Osteocyte (in vitro differentiated cells): ENCODE measurements around the gene KLHL14. TPM values are rescaled to one million over a fixed set of nuclear protein-coding genes. Genes with fewer than 3 reads are reported as not detected.

ENCODE experiments used
- DNase-seq: peaks from one replicate; pipeline ENCODE4 v3.0.0; 2021; ENCODE audit warnings: mixed read lengths; ENCODE audit not compliant: unreplicated experiment; ENCODE audit errors: extremely low spot score
- H3K27ac Mint-ChIP-seq: one replicate; pipeline ENCODE4 v1.8.0; 2021; ENCODE audit warnings: mild to moderate bottlenecking, mixed read lengths; ENCODE audit not compliant: unreplicated experiment
- H3K27me3 Mint-ChIP-seq: one replicate; pipeline ENCODE4 v1.8.0; 2021; ENCODE audit warnings: mixed read lengths; ENCODE audit not compliant: unreplicated experiment
- H3K36me3 Mint-ChIP-seq: one replicate; pipeline ENCODE4 v1.8.0; 2021; ENCODE audit warnings: mixed read lengths; ENCODE audit not compliant: unreplicated experiment
- H3K4me1 Mint-ChIP-seq: one replicate; pipeline ENCODE4 v1.8.0; 2021; ENCODE audit warnings: mixed read lengths; ENCODE audit not compliant: unreplicated experiment
- H3K4me3 Mint-ChIP-seq: one replicate; pipeline ENCODE4 v1.8.0; 2021; ENCODE audit warnings: mild to moderate bottlenecking, moderate library complexity, mixed read lengths; ENCODE audit not compliant: unreplicated experiment
- H3K9me3 Mint-ChIP-seq: one replicate; pipeline ENCODE4 v1.8.0; 2021; ENCODE audit warnings: mixed read lengths; ENCODE audit not compliant: unreplicated experiment
- total RNA-seq: library from RNA; stranded (reverse); gene quantifications from 2 replicates; pipeline ENCODE4 v1.2.1, GENCODE V29; 2021
- TF ChIP-seq, protein P1 (sequence below): fragments of 200-600 bp; sonication (generic); IDR thresholded peaks from 2 replicates; pipeline ENCODE4 v1.5.0; 2021; ENCODE audit warnings: antibody characterized with exemption, mild to moderate bottlenecking, moderate library complexity

Gene KLHL14
- total RNA-seq, 1 donor from 2014 or later: not detected

DNA sequence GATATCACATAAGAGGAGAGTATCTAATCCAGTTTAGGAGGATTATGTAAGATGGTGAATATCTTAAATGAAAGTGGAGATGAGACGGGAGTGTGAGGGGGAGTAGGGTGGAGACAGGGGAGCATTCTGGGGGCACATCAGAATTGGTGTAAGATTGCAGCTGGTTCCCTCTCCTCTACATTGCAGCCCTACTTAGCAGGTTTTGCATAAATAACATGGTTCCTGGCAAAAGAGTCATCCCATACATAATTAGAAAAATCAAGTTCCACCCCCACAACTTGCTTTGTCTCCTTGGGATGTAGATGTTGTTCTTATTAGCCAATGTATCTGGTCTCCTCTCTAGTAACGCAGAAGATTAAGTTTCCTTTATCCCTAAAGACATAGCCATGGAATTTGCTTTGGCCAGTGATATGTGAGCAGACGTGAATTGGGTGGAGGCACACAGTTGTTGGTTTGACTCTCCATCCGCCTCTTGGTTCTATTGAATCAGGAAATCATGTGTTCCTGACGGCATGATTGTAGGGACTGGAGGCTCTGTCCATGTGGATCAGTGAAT is 137.9 kb downstream of the KLHL14 start:
- no peak for DNase-seq
- no peak overlapping the region for H3K4me3 Mint-ChIP-seq
- no peaks in the 10 kb centered on the region for H3K9me3 Mint-ChIP-seq
- no peaks in the 10 kb centered on the region for H3K27me3 Mint-ChIP-seq
- TF ChIP-seq, protein P1, sequence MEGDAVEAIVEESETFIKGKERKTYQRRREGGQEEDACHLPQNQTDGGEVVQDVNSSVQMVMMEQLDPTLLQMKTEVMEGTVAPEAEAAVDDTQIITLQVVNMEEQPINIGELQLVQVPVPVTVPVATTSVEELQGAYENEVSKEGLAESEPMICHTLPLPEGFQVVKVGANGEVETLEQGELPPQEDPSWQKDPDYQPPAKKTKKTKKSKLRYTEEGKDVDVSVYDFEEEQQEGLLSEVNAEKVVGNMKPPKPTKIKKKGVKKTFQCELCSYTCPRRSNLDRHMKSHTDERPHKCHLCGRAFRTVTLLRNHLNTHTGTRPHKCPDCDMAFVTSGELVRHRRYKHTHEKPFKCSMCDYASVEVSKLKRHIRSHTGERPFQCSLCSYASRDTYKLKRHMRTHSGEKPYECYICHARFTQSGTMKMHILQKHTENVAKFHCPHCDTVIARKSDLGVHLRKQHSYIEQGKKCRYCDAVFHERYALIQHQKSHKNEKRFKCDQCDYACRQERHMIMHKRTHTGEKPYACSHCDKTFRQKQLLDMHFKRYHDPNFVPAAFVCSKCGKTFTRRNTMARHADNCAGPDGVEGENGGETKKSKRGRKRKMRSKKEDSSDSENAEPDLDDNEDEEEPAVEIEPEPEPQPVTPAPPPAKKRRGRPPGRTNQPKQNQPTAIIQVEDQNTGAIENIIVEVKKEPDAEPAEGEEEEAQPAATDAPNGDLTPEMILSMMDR: no peak
- no peak overlapping the region for H3K27ac Mint-ChIP-seq
- no peaks in the 10 kb centered on the region for H3K36me3 Mint-ChIP-seq
- H3K4me1 Mint-ChIP-seq: no peaks in the 10 kb centered on the region

DNA sequence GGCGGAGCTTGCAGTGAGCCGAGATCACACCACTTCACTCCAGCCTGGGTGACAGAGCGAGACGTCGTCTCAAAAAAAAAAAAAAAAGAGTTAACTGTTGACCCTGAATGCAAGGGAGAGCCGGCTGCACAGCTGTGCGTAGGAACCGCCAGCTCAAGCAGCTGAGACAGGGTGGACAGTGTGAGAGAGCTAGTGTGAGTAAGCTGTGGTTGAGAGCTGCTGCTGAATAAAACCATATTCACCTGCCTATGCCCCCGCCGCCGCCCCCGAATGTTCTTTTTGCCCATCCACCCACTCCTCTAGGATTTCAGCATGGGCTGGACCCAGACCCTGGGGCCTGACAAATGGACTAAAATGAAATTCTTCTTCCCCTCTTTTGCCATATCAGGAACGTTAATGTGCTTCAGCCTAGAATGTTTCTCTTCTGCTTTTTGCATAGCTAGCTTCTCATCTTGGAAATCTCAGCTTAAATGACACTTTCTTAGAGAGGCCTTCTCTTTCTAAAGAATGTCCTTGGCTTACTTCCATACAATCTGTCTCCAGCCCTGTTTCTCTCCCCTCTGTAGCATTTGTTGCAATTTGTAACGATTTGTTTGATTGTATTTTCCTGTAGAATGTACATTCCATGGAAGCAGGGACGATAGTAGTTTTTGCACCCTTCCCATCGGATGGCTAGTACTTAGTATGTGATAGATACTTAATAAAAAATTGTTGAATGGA is 142.7 kb downstream of the KLHL14 start:
- no peaks in the 10 kb centered on the region for H3K4me1 Mint-ChIP-seq
- H3K9me3 Mint-ChIP-seq: peaks cover 8% of the 10 kb centered on the region
- no peak overlapping the region for H3K27ac Mint-ChIP-seq
- H3K36me3 Mint-ChIP-seq: no peaks in the 10 kb centered on the region
- no peak for DNase-seq
- no peak overlapping the region for H3K4me3 Mint-ChIP-seq
- H3K27me3 Mint-ChIP-seq: peaks cover 2% of the 10 kb centered on the region
- TF ChIP-seq, protein P1: no peak

- Mint-ChIP-seq H3K9me3 (peaks cover 8% of the 10 kb centered on the region), H3K27ac (no peak overlapping the region)
- no peak for DNase-seq
These were observed 143.5 kb downstream of the KLHL14 start for GRCh38 chr18:32629292-32629691.

DNA sequence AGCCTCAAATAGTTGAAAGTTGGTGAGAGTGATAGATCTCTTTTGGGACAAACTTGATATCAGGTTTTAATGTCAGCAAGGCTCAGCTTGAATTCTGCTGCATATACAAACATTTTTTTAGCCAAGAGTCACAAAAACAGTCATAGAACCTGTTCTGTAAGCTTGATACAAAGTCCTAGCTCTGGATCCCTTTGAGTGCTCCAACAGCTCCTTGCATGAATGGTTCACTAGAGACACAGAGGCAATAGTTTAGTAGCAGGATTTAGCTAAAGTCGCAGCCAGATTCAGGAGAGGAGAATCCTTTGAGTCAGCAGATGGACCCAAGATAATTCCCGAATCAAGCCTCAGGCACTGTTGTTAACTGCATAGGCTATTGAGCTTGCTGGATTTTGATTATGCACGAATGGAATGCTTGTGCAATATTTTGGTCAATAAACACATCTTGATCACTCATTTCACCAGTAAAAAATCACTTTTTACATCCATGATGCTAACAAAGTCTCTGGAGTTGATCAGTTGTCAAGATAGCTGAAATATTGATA is 148.6 kb downstream of the KLHL14 start:
- H3K27ac Mint-ChIP-seq: no peak overlapping the region
- H3K27me3 Mint-ChIP-seq: peaks cover 2% of the 10 kb centered on the region
- DNase-seq: no peak
- no peaks in the 10 kb centered on the region for H3K4me1 Mint-ChIP-seq
- no peak overlapping the region for H3K4me3 Mint-ChIP-seq
- peaks cover 5% of the 10 kb centered on the region for H3K9me3 Mint-ChIP-seq
- TF ChIP-seq, protein P1: no peak
- H3K36me3 Mint-ChIP-seq: no peaks in the 10 kb centered on the region

More at GRCh38 chr18:32629292-32629691, 143.5 kb downstream of the KLHL14 start:
- no peaks in the 10 kb centered on the region for H3K36me3 Mint-ChIP-seq
- no peaks in the 10 kb centered on the region for H3K4me1 Mint-ChIP-seq
- peaks cover 2% of the 10 kb centered on the region for H3K27me3 Mint-ChIP-seq
- TF ChIP-seq, protein P1: no peak
- H3K4me3 Mint-ChIP-seq: no peak overlapping the region

DNA sequence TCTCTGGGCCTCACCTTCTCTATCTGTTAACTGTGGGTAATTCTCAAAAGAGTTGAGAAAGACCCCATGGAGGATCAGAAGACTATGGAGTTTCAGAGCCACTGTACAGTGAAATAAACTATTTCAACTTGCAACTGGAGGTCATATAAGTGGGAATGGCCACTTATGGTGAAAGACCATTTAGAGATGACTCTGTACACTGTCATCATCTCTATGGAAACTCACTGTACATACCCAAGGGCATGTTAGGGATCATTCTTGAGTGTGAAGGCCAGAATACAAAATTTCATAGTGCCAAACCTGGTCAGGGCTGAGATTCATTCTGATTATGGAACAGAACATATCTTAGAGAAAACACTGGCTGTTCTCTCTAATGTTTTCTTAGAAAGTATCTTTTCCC is 149.3 kb downstream of the KLHL14 start:
- Mint-ChIP-seq H3K9me3 (no peaks in the 10 kb centered on the region), H3K4me1 (no peaks in the 10 kb centered on the region), H3K4me3 (no peak overlapping the region), H3K27me3 (peaks cover 2% of the 10 kb centered on the region), H3K27ac (no peak overlapping the region), H3K36me3 (no peaks in the 10 kb centered on the region)
- DNase-seq: no peak
- TF ChIP-seq, protein P1: no peak
